Measurements from ENCODE around the gene SMU1.
"Not testable (repeated sequence)": the region's sequence is repeated elsewhere in the genome, so short reads cannot be mapped to it uniquely, and the experiment has no call there.

SMU1 gene

GRCh38 chr9:33011831-33012230, 64.6 kb downstream of the SMU1 start:
- ChIA-PET CTCF (no interaction called here), POLR2A (no interaction called here)
- DNase-seq (ENCODE audit: extremely low spot score): no peak
- TF ChIP-seq L3MBTL2 (conservative IDR thresholded peaks at IDR 0.05): no peak
- no peak for TF ChIP-seq CTBP1 (IDR thresholded peaks at IDR 0.05; ENCODE audit: borderline replicate concordance)
- no peak for TF ChIP-seq SP1 (IDR thresholded peaks at IDR 0.05)
- TF ChIP-seq FOXK2 (IDR thresholded peaks at IDR 0.05): no peak
- TF ChIP-seq BHLHE40 (IDR thresholded peaks at IDR 0.05; ENCODE audit: borderline replicate concordance): no peak

- ChIA-PET POLR2A (no interaction called here), CTCF (no interaction called here)
- DNase-seq (ENCODE audit: extremely low spot score): no peak
- no peak for TF ChIP-seq PKNOX1 (IDR thresholded peaks at IDR 0.05)
- TF ChIP-seq ARNT (IDR thresholded peaks at IDR 0.05): no peak
- TF ChIP-seq FOXK2 (IDR thresholded peaks at IDR 0.05): no peak
- TF ChIP-seq LEF1 (IDR thresholded peaks at IDR 0.05; ENCODE audit: borderline replicate concordance): no peak
- no peak for TF ChIP-seq SUZ12 (IDR thresholded peaks at IDR 0.05)
- TF ChIP-seq CTBP1 (IDR thresholded peaks at IDR 0.05; ENCODE audit: borderline replicate concordance): no peak
- no peak for TF ChIP-seq ELF4 (IDR thresholded peaks at IDR 0.05)
- no peak for TF ChIP-seq SP1 (IDR thresholded peaks at IDR 0.05)
- TF ChIP-seq NFRKB (IDR thresholded peaks at IDR 0.05): no peak
- TF ChIP-seq BHLHE40 (IDR thresholded peaks at IDR 0.05; ENCODE audit: borderline replicate concordance): no peak
These were observed 68.7 kb downstream of the SMU1 start for GRCh38 chr9:33007755-33008154.

GRCh38 chr9:33005335-33005734, 71.1 kb downstream of the SMU1 start:
- DNase-seq (ENCODE audit: extremely low spot score); CTCF ChIA-PET; POLR2A ChIA-PET: not testable (repeated sequence)

- peak; percentile 88 for TF ChIP-seq ZNF384 (IDR thresholded peaks at IDR 0.05)
- DNase-seq (ENCODE audit: extremely low spot score); CTCF ChIA-PET: not testable (repeated sequence)
- POLR2A ChIA-PET: interaction anchor here (0.6 kb wide), 1 partner anchor 24 kb away, joined by 3 read pairs; no protein-coding TSS in a partner anchor
These were observed 75.8 kb downstream of the SMU1 start for GRCh38 chr9:33000682-33001055.

GRCh38 chr9:32992595-32993238, 83.8 kb downstream of the SMU1 start:
- no peak for TF ChIP-seq FOXA1 (IDR thresholded peaks at IDR 0.05)
- TF ChIP-seq ZNF384 (IDR thresholded peaks at IDR 0.05): no peak
- TF ChIP-seq HDGF (IDR thresholded peaks at IDR 0.05; ENCODE audit: borderline replicate concordance): no peak
- no peak for TF ChIP-seq SUZ12 (IDR thresholded peaks at IDR 0.05)
- TF ChIP-seq FOXK2 (IDR thresholded peaks at IDR 0.05): no peak
- TF ChIP-seq L3MBTL2 (conservative IDR thresholded peaks at IDR 0.05): no peak
- TF ChIP-seq FOXM1 (IDR thresholded peaks at IDR 0.05; ENCODE audit: borderline replicate concordance): no peak
- TF ChIP-seq LEF1 (IDR thresholded peaks at IDR 0.05; ENCODE audit: borderline replicate concordance): no peak
- no peak for TF ChIP-seq ELF4 (IDR thresholded peaks at IDR 0.05)
- TF ChIP-seq NFRKB (IDR thresholded peaks at IDR 0.05): no peak
- no peak for TF ChIP-seq BHLHE40 (IDR thresholded peaks at IDR 0.05; ENCODE audit: borderline replicate concordance)
- no peak for TF ChIP-seq TARDBP (IDR thresholded peaks at IDR 0.05)
- no peak for TF ChIP-seq SP1 (IDR thresholded peaks at IDR 0.05)
- no peak for TF ChIP-seq CTBP1 (IDR thresholded peaks at IDR 0.05; ENCODE audit: borderline replicate concordance)
- TF ChIP-seq PKNOX1 (IDR thresholded peaks at IDR 0.05): no peak
- DNase-seq (ENCODE audit: extremely low spot score): no peak
- CTCF ChIA-PET: no interaction called here
- POLR2A ChIA-PET: no interaction called here

GRCh38 chr9:32991897-32992594, 84.4 kb downstream of the SMU1 start:
- ChIA-PET POLR2A (no interaction called here), CTCF (no interaction called here)
- DNase-seq (ENCODE audit: extremely low spot score): no peak
- no peak for TF ChIP-seq SUZ12 (IDR thresholded peaks at IDR 0.05)
- TF ChIP-seq SP1 (IDR thresholded peaks at IDR 0.05): no peak
- TF ChIP-seq CTBP1 (IDR thresholded peaks at IDR 0.05; ENCODE audit: borderline replicate concordance): no peak
- TF ChIP-seq NFRKB (IDR thresholded peaks at IDR 0.05): no peak
- no peak for TF ChIP-seq BHLHE40 (IDR thresholded peaks at IDR 0.05; ENCODE audit: borderline replicate concordance)
- TF ChIP-seq L3MBTL2 (conservative IDR thresholded peaks at IDR 0.05): no peak
- no peak for TF ChIP-seq FOXK2 (IDR thresholded peaks at IDR 0.05)
- TF ChIP-seq FOXA1 (IDR thresholded peaks at IDR 0.05): no peak
- no peak for TF ChIP-seq ARNT (IDR thresholded peaks at IDR 0.05)

Data from HEK293T (cell line).